Body of pancreas (tissue), 4 donors: ENCODE results near the gene ASCL5.

Experiments used
- POLR2A ChIP-seq, 3 donors: fragments of 450-650 bp; IDR thresholded peaks; one replicate each; pipeline ENCODE4 v1.6.1; 2016; ENCODE audit warnings: antibody characterized with exemption in 3 of 3, mild to moderate bottlenecking in 2 of 3
- TF ChIP-seq, protein P1 (sequence below), 7 experiments: fragments of 450-650 bp in 4 of 7; fragments of 200-600 bp in 3 of 7; sonication (generic) in 3 of 7; IDR thresholded peaks; one replicate each; pipeline ENCODE4 v1.5.1; 2016 to 2019; ENCODE audit warnings: antibody characterized with exemption in 7 of 7

DNA sequence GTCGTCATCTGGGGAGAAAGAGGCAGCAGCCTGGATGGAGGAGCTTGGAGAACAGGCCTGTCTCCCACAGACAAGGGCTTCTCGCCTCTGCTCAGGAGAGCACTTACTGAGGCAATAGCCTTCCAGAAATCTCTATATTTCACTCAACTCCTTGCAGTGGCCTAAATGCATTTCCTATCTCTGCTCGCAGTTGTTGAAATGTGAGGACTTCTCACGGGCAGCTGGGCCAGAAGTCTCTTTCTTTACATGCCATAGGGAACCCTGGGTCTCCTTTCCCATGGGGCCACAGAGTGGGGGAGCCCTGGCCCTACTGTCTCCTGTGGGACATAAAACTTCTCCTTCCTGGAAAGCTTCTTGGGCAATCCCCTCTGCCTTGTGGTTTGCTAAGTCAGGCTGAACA, 60.0 kb downstream of the ASCL5 start:
- TF ChIP-seq, protein P1, sequence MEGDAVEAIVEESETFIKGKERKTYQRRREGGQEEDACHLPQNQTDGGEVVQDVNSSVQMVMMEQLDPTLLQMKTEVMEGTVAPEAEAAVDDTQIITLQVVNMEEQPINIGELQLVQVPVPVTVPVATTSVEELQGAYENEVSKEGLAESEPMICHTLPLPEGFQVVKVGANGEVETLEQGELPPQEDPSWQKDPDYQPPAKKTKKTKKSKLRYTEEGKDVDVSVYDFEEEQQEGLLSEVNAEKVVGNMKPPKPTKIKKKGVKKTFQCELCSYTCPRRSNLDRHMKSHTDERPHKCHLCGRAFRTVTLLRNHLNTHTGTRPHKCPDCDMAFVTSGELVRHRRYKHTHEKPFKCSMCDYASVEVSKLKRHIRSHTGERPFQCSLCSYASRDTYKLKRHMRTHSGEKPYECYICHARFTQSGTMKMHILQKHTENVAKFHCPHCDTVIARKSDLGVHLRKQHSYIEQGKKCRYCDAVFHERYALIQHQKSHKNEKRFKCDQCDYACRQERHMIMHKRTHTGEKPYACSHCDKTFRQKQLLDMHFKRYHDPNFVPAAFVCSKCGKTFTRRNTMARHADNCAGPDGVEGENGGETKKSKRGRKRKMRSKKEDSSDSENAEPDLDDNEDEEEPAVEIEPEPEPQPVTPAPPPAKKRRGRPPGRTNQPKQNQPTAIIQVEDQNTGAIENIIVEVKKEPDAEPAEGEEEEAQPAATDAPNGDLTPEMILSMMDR (IDR thresholded peaks at IDR 0.05) = no peak
- no peak for TF ChIP-seq POLR2A (IDR thresholded peaks at IDR 0.05)
